HepG2 (cell line): Measurements from ENCODE around the gene SPTSSA. TPM values are rescaled to one million over a fixed set of nuclear protein-coding genes. Genes with fewer than 3 reads are reported as not detected.

Experiments
- ATAC-seq: fragments of 200-7000 bp; cut with Tn5 transposase; 3 replicates; pipeline ENCODE4 v1.9.1; 2020; ENCODE audit warnings: mild to moderate bottlenecking, moderate library complexity
- BruUV-seq: library from RNA; stranded (reverse); fragments of 400-500 nt; replicated peaks from 2 replicates; lab custom pipeline; 2021; lab: Mats Ljungman, UMichigan
- CTCF ChIA-PET: fragments of 300-600 bp; formaldehyde crosslinking; extraction: SDS; loops from one replicate; lab custom pipeline; 2021; ENCODE audit warnings: low total read pairs, inconsistent platforms, low intra/inter-chr PET ratio; lab: Yijun Ruan, JAX
- POLR2A ChIA-PET: fragments of 350-600 bp; sonication (Branson Sonifier 250); formaldehyde crosslinking; loops from one replicate; lab custom pipeline; 2020; ENCODE audit warnings: antibody characterized with exemption, inconsistent platforms; lab: Yijun Ruan, JAX
- DNase-seq: peaks from one replicate; pipeline ENCODE4 v3.0.0-alpha.2; 2015; ENCODE audit warnings: low spot score
- FAIRE-seq: peaks from 3 replicates; lab custom pipeline; 2011; peaks lifted over from hg19 to GRCh38; lab: Jason Lieb, UNC
- H2AFZ ChIP-seq: one replicate; pipeline ENCODE4 v1.6.1; 2011; ENCODE audit warnings: low read length, inconsistent platforms
- H3K27ac ChIP-seq: fragments of 300-600 bp; 3 replicates; pipeline ENCODE4 v1.8.0; 2011; ENCODE audit warnings: mixed run types, mild to moderate bottlenecking, mixed read lengths, low read length, inconsistent platforms; ENCODE audit not compliant: insufficient read depth; ENCODE audit errors: extremely low read length
- H3K27me3 ChIP-seq, 2 experiments: fragments of 200-600 bp in 1 of 2; 2 replicates in 1 of 2; 3 replicates in 1 of 2; pipeline versions ENCODE4 v1.6.0 to v1.8.0; 2011; ENCODE audit warnings: low read length in 2 of 2, mild to moderate bottlenecking in 2 of 2, moderate library complexity in 2 of 2, inconsistent platforms in 1 of 2; ENCODE audit not compliant: insufficient read depth in 2 of 2, control insufficient read depth in 1 of 2
- H3K36me3 ChIP-seq, 2 experiments: fragments of 200-600 bp in 1 of 2; replicated peaks in 1 of 2; 2 replicates in 1 of 2; 3 replicates in 1 of 2; pipeline versions ENCODE4 v1.5.1 to v1.8.0; 2011; ENCODE audit warnings: low read length in 2 of 2, inconsistent platforms in 1 of 2; ENCODE audit not compliant: insufficient read depth in 2 of 2, control insufficient read depth in 1 of 2
- H3K4me1 ChIP-seq: 2 replicates; pipeline ENCODE4 v1.5.1; 2012; ENCODE audit warnings: low read length, inconsistent platforms; ENCODE audit not compliant: insufficient read depth
- H3K4me2 ChIP-seq: 2 replicates; pipeline ENCODE4 v1.6.0; 2011; ENCODE audit warnings: low read depth, low read length, inconsistent platforms
- H3K4me3 ChIP-seq, 3 experiments: fragments of 200-600 bp in 1 of 3; sonication (generic), shearing (Covaris generic) in 1 of 3; replicated peaks in 1 of 3; 2 replicates each; pipeline ENCODE4 v1.5.1; 2011 to 2016; ENCODE audit warnings: low read length in 3 of 3, inconsistent platforms in 2 of 3, low read depth in 2 of 3, mild to moderate bottlenecking in 2 of 3, control low read depth in 1 of 3, mixed read lengths in 1 of 3; ENCODE audit not compliant: insufficient read depth in 1 of 3
- H3K79me2 ChIP-seq: one replicate; pipeline ENCODE4 v1.6.1; 2011; ENCODE audit warnings: low read length, inconsistent platforms; ENCODE audit not compliant: insufficient read depth
- H3K9ac ChIP-seq: 2 replicates; pipeline ENCODE4 v1.6.0; 2011; ENCODE audit warnings: mild to moderate bottlenecking, low read depth, low read length, inconsistent platforms; ENCODE audit not compliant: insufficient read depth
- H3K9me3 ChIP-seq: 2 replicates; pipeline ENCODE4 v1.5.1; 2012; ENCODE audit warnings: mild to moderate bottlenecking, low read length
- H4K20me1 ChIP-seq: 2 replicates; pipeline ENCODE4 v1.6.0; 2011; ENCODE audit warnings: inconsistent platforms, mild to moderate bottlenecking, low read length, moderate library complexity; ENCODE audit not compliant: insufficient read depth
- CREM ChIP-seq, 2 experiments: sonication (generic) in 1 of 2; formaldehyde crosslinking in 1 of 2; IDR thresholded peaks; 2 replicates each; pipeline versions ENCODE4 v1.4.0 to v1.6.1; 2016 to 2020; ENCODE audit warnings: antibody characterized with exemption in 1 of 2, mild to moderate bottlenecking in 1 of 2, missing genetic modification reagents in 1 of 2
- LCORL ChIP-seq, 2 experiments: fragments of 450-650 bp in 1 of 2; sonication (generic) in 1 of 2; formaldehyde crosslinking in 1 of 2; IDR thresholded peaks; 2 replicates each; pipeline versions ENCODE4 v1.5.0 to v1.6.1; 2017 to 2020; ENCODE audit warnings: antibody characterized with exemption in 1 of 2, missing genetic modification reagents in 1 of 2
- MED13 ChIP-seq: sonication (generic); formaldehyde crosslinking; IDR thresholded peaks from 2 replicates; pipeline ENCODE4 v1.5.0; 2020; ENCODE audit warnings: missing genetic modification reagents
- PPARG ChIP-seq: conservative IDR thresholded peaks from 2 replicates; pipeline ENCODE4 v1.6.1; 2016; ENCODE audit warnings: missing biosample characterization, missing genetic modification reagents
- ZNF354B ChIP-seq: sonication (generic); formaldehyde crosslinking; IDR thresholded peaks from 2 replicates; pipeline ENCODE4 v1.8.0; 2022; ENCODE audit warnings: mild to moderate bottlenecking, missing genetic modification reagents
- WGBS: methylation state at CpG from one replicate; pipeline ENCODE4 v1.1.6; 2017; ENCODE audit warnings: low lambda C conversion rate; 5-methylcytosine and 5-hydroxymethylcytosine counted together
- in situ Hi-C: cut with HindIII; loops from 2 replicates; pipeline ENCODE4 v1.10.0; 2017; ENCODE audit warnings: low pct_unique_long_range_greater_than_20kb; ENCODE audit not compliant: extremely low pct_ligation_motif_present
- intact Hi-C: fragments of 100-400 bp; cut with micrococcal nuclease; formaldehyde crosslinking; loops from one replicate; pipeline ENCODE4 v1.10.0; 2022; ENCODE audit not compliant: unreplicated experiment
- polyA plus RNA-seq, 8 experiments: library from polyadenylated mRNA; depleted of rRNA in 3 of 8; stranded (reverse) in 7 of 8; unstranded in 1 of 8; fragments of >200 nt; fragmentation: Illumina TruSeq in 4 of 8; extraction: Trizol in 4 of 8; gene quantifications; 2 replicates each; pipeline versions ENCODE4 v1.2.1 to v1.2.3, GENCODE V29; 2011 to 2016; ENCODE audit warnings: low read depth in 4 of 8, missing spikeins in 1 of 8, mixed read lengths in 1 of 8; ENCODE audit not compliant: insufficient read depth in 1 of 8
- total RNA-seq, 5 experiments: library from RNA; depleted of rRNA; stranded (reverse); fragments of >200 nt; fragmentation: Illumina TruSeq; extraction: Trizol; gene quantifications; 2 replicates each; pipeline ENCODE4 v1.2.3, GENCODE V29; 2016; ENCODE audit warnings: low read depth in 1 of 5
- TF ChIP-seq, protein P1 (sequence below): sonication (generic); formaldehyde crosslinking; IDR thresholded peaks from 2 replicates; pipeline ENCODE4 v1.4.0; 2020; ENCODE audit warnings: missing genetic modification reagents, mild to moderate bottlenecking, borderline replicate concordance
- TF ChIP-seq, protein P2 (sequence below): IDR thresholded peaks from 2 replicates; pipeline ENCODE4 v1.6.1; 2018; ENCODE audit warnings: missing genetic modification reagents
- TF ChIP-seq, protein P3 (sequence below): sonication (generic); formaldehyde crosslinking; IDR thresholded peaks from 2 replicates; pipeline ENCODE4 v1.5.0; 2020; ENCODE audit warnings: missing genetic modification reagents, mild to moderate bottlenecking, borderline replicate concordance

Gene SPTSSA
- total and polyA plus RNA-seq, 2 of the 13 experiments (the other 11 are each of a cell fraction or from before 2014, with no cell fraction given): 19.1 to 86.1 TPM

DNA sequence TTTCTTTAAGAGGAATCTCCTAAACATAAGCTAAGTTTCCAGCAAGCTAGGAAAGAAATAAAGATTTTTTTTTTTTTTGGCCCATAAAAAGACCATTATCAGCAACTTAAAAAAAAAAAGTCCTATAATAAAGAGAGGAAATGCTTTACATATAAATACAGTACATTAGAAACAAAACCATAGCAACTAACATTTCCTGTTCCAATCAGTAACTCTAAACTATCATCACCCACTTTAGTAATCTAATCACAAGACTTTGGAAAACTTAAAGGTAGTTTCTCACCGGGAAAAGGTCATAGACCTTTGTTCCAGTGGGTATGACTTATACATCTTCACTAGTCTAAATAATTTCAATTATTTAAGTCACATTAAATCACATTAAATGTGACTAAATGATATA, 11.1 kb downstream of the SPTSSA start:
- no peak overlapping the region for H2AFZ ChIP-seq
- in situ Hi-C loops: loop anchor here (25.0 kb wide), 1 partner anchor 414 kb away; no protein-coding TSS in a partner anchor
- H3K9me3 ChIP-seq: no peaks in the 10 kb centered on the region
- FAIRE-seq (no peak), DNase-seq (no peak), ATAC-seq (no peak)
- peak overlapping the region; percentile 50 for H3K27ac ChIP-seq
- no peak overlapping the region; a peak in 1 of 6 replicates for H3K4me3 ChIP-seq
- intact Hi-C loops: loop anchor here (1.0 to 2.0 kb wide), 4 partner anchors 10 to 118 kb away; no protein-coding TSS in a partner anchor
- H3K9ac ChIP-seq: no peak overlapping the region
- H3K27me3 ChIP-seq: no peaks in the 10 kb centered on the region
- WGBS: 41% methylated on average over 1 of the region's 1 CpG
- BruUV-seq: no TSS peak
- peak overlapping the region; percentile 9 for H3K4me2 ChIP-seq
- peaks cover 79% of the 10 kb centered on the region for H3K79me2 ChIP-seq
- H4K20me1 ChIP-seq: peaks cover 20% of the 10 kb centered on the region
- ChIA-PET POLR2A (interaction anchor here (1.4 to 4.7 kb wide), 5 partner anchors 8 to 46 kb away, joined by 4 to 65 read pairs (median 9); partner anchors contain the start of gene SPTSSA), CTCF (no interaction called here)
- peaks cover 17 to 29% of the 10 kb centered on the region in 2 experiments; a peak in 4 of 5 replicates for H3K36me3 ChIP-seq
- TF ChIP-seq PPARG (CRISPR knock-in tag) (peak; percentile 5; the same call in 1 of the 2 replicates), MED13 (CRISPR knock-in tag) (no peak), LCORL (IDR thresholded peaks at IDR 0.05) (no peak), LCORL (CRISPR knock-in tag; IDR thresholded peaks at IDR 0.05) (peak; percentile 19; the same call in 1 of the 2 replicates), ZNF354B (CRISPR knock-in tag) (no peak), CREM (IDR thresholded peaks at IDR 0.05) (0 out of 2 replicates have a peak, but pooled peaks have one; percentile 12), CREM (CRISPR knock-in tag; IDR thresholded peaks at IDR 0.05) (no peak)
- TF ChIP-seq, protein P1, sequence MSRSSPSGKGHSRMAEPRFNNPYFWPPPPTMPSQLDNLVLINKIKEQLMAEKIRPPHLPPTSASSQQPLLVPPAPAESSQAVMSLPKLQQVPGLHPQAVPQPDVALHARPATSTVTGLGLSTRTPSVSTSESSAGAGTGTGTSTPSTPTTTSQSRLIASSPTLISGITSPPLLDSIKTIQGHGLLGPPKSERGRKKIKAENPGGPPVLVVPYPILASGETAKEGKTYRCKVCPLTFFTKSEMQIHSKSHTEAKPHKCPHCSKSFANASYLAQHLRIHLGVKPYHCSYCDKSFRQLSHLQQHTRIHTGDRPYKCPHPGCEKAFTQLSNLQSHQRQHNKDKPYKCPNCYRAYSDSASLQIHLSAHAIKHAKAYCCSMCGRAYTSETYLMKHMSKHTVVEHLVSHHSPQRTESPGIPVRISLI (CRISPR knock-in tag): peak; percentile 63; the same call in 1 of the 2 replicates
- TF ChIP-seq, protein P2, sequence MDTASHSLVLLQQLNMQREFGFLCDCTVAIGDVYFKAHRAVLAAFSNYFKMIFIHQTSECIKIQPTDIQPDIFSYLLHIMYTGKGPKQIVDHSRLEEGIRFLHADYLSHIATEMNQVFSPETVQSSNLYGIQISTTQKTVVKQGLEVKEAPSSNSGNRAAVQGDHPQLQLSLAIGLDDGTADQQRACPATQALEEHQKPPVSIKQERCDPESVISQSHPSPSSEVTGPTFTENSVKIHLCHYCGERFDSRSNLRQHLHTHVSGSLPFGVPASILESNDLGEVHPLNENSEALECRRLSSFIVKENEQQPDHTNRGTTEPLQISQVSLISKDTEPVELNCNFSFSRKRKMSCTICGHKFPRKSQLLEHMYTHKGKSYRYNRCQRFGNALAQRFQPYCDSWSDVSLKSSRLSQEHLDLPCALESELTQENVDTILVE: 0 out of 2 replicates have a peak, but pooled peaks have one; percentile 2
- TF ChIP-seq, protein P3, sequence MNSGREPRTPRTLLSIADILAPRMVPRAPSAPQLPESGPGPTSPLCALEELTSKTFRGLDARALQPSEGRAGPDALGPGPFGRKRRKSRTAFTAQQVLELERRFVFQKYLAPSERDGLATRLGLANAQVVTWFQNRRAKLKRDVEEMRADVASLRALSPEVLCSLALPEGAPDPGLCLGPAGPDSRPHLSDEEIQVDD (CRISPR knock-in tag): no peak
- H3K4me1 ChIP-seq: peaks cover 59% of the 10 kb centered on the region
